Ovary (tissue), 3 donors: ENCODE data around the gene PRC1.

Experiments used
- CTCF ChIP-seq, 3 donors: fragments of 450-650 bp in 2 of 3; fragments of 200-600 bp in 1 of 3; IDR thresholded peaks; one replicate each; pipeline versions ENCODE4 v1.5.1 to v1.8.0; 2016 to 2022; ENCODE audit warnings: antibody characterized with exemption in 3 of 3, mild to moderate bottlenecking in 1 of 3
- EP300 ChIP-seq: sonication (generic); formaldehyde crosslinking; IDR thresholded peaks from one replicate; pipeline ENCODE4 v1.6.1; 2017; ENCODE audit warnings: antibody characterized with exemption
- donor health status: DM: no; HTN: no; CAD: no.

GRCh38 chr15:90968434-90968833, 25.9 kb downstream of the PRC1 start:
- TF ChIP-seq CTCF (IDR thresholded peaks at IDR 0.05) = no peak
- no peak for TF ChIP-seq EP300
